ENCODE measurements around the gene FRG1.
"Not testable (repeated sequence)": the region's sequence is repeated elsewhere in the genome, so short reads cannot be mapped to it uniquely, and the experiment has no call there.

FRG1 gene

DNA sequence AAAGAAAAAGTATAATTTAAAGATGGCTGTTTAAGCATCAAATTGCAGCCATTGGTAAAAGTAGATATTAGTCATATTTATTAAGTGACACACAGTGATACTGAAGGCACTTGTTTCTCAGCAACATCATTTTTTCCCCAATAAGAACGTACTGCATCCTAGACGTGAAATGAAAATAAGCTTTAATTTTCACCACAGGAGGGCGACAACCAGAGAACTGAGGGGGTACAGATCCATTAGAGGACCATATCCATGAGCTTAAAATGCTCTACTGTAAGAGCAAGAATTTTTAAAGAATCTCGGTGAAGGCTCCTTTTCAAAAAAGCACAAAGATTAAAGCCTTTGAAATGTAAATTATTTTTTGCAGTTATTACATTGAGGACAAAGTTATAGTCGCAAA is 33.4 kb downstream of the FRG1 start:
- H3K4me1 Mint-ChIP-seq, result no peaks in the 10 kb centered on the region
- H3K27ac Mint-ChIP-seq, result no peak overlapping the region
- no peak overlapping the region for H3K4me3 Mint-ChIP-seq
- TF ChIP-seq CTCF (IDR thresholded peaks at IDR 0.05; ENCODE audit: unreplicated experiment in 3 of 3), result no peak
- peaks cover 21% of the 10 kb centered on the region for H3K9me3 Mint-ChIP-seq
- no peaks in the 10 kb centered on the region for H3K36me3 Mint-ChIP-seq (ENCODE audit: low read depth)
- no peaks in the 10 kb centered on the region for H3K27me3 Mint-ChIP-seq (ENCODE audit: low read depth)

GRCh38 chr4:189979196-189980047 is 38.8 kb downstream of the FRG1 start:
- Mint-ChIP-seq H3K4me1 (no peaks in the 10 kb centered on the region), H3K4me3 (no peak overlapping the region), H3K36me3 (ENCODE audit: low read depth) (no peaks in the 10 kb centered on the region), H3K27ac (no peak overlapping the region), H3K9me3 (peaks cover 31% of the 10 kb centered on the region), H3K27me3 (ENCODE audit: low read depth) (peaks cover 3% of the 10 kb centered on the region)
- TF ChIP-seq CTCF (IDR thresholded peaks at IDR 0.05; ENCODE audit: unreplicated experiment in 3 of 3), result no peak

- not testable (repeated sequence) for H3K27me3 Mint-ChIP-seq (ENCODE audit: low read depth); H3K36me3 Mint-ChIP-seq (ENCODE audit: low read depth); H3K4me3 Mint-ChIP-seq; H3K27ac Mint-ChIP-seq; H3K4me1 Mint-ChIP-seq
- H3K9me3 Mint-ChIP-seq, result peaks cover 36% of the 10 kb centered on the region
These were observed 39.6 kb downstream of the FRG1 start for GRCh38 chr4:189980292-189980691.

- Mint-ChIP-seq H3K27ac (no peak overlapping the region), H3K4me3 (no peak overlapping the region), H3K36me3 (ENCODE audit: low read depth) (peaks cover 3% of the 10 kb centered on the region), H3K27me3 (ENCODE audit: low read depth) (peaks cover 3% of the 10 kb centered on the region), H3K4me1 (peaks cover 11% of the 10 kb centered on the region), H3K9me3 (peaks cover 48% of the 10 kb centered on the region)
- TF ChIP-seq CTCF (IDR thresholded peaks at IDR 0.05; ENCODE audit: unreplicated experiment in 3 of 3), result no peak
These were observed 41.3 kb downstream of the FRG1 start for GRCh38 chr4:189981970-189982369.

DNA sequence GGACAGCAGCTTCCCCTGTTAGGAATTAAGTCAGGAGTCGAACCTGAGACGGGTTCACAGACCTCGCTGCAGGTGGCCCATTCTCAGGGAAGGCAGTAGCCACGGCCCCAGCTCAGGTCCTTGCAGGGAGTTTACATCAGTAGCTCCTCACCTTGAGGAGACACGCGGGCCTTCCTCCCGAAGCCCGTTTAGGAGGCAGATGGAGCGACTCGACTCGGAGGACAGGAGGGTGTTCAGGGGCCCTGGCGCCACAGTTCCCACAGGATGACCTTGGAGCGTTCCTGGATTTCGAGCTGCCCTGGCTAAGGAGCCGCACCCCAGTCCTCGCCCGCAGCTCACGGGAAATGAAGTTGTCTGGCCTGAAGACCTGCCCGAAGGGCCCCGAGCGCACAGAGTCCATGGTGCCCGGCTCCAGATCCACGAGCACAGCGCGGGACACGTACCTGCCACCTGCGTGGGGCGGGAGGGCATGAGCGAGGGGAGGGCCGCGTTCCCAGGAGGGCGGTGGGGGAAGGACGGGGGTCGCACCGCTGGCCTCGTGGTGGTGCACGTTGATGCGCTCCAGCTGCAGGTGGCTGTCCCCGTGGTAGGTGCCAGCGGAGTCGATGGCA is 43.3 kb downstream of the FRG1 start:
- not testable (repeated sequence) for H3K4me3 Mint-ChIP-seq; H3K27me3 Mint-ChIP-seq (ENCODE audit: low read depth); H3K36me3 Mint-ChIP-seq (ENCODE audit: low read depth); H3K27ac Mint-ChIP-seq
- Mint-ChIP-seq H3K4me1 (peaks cover 11% of the 10 kb centered on the region), H3K9me3 (peaks cover 38% of the 10 kb centered on the region)

GRCh38 chr4:189984661-189985060 is 44.0 kb downstream of the FRG1 start:
- H3K4me3 Mint-ChIP-seq; H3K36me3 Mint-ChIP-seq (ENCODE audit: low read depth); H3K27me3 Mint-ChIP-seq (ENCODE audit: low read depth); H3K27ac Mint-ChIP-seq: not testable (repeated sequence)
- Mint-ChIP-seq H3K4me1 (peaks cover 11% of the 10 kb centered on the region), H3K9me3 (peaks cover 34% of the 10 kb centered on the region)

DNA sequence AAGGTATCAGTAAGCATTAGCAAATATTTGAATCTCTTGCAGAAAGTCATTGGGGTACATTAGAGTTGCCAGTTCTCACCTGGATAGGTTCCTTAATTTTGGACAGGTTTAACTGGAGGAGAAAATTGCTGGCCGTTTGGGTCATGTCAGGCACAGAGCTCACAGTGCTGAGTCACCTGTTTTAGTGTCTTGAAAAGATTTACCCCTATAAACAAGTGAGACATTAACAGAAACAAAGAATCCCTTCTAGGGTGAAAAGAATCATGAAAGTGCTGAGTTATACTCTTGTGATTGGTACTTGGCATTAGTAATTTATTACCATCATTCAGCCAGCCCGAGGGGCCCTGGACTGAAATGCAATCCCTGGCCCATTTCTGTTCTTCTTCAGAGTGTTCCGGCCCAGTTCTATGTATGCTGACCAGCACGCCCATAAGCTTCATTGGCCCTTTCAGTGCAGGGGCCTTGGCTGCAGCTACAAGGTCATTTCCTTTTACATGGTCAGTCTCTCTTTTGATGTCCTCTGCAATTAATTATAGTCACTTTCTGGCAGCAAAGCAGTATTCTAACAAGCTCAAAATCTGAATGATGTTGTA is 45.1 kb downstream of the FRG1 start:
- peaks cover 32% of the 10 kb centered on the region for H3K9me3 Mint-ChIP-seq
- not testable (repeated sequence) for H3K4me3 Mint-ChIP-seq; H3K36me3 Mint-ChIP-seq (ENCODE audit: low read depth); H3K27me3 Mint-ChIP-seq (ENCODE audit: low read depth)
- peak overlapping the region in 1 of 3 experiments; percentile 51 for H3K27ac Mint-ChIP-seq
- peaks cover 11% of the 10 kb centered on the region for H3K4me1 Mint-ChIP-seq

Measured in nephron (organoid).